ENCODE measurements around the gene NDUFAF2.

GRCh38 chr5:61071526-61071925, 126.5 kb downstream of the NDUFAF2 start:
- TF ChIP-seq POLR2A (IDR thresholded peaks at IDR 0.05; ENCODE audit: low read length), result no peak
- no peak for TF ChIP-seq GATA1 (IDR thresholded peaks at IDR 0.05; ENCODE audit: low read depth, low read length)
